ENCODE measurements around the gene C1QL1.
A peak's percentile ranks its signal among the peaks of the same experiment; 100 is the strongest.

C1QL1 gene

DNA sequence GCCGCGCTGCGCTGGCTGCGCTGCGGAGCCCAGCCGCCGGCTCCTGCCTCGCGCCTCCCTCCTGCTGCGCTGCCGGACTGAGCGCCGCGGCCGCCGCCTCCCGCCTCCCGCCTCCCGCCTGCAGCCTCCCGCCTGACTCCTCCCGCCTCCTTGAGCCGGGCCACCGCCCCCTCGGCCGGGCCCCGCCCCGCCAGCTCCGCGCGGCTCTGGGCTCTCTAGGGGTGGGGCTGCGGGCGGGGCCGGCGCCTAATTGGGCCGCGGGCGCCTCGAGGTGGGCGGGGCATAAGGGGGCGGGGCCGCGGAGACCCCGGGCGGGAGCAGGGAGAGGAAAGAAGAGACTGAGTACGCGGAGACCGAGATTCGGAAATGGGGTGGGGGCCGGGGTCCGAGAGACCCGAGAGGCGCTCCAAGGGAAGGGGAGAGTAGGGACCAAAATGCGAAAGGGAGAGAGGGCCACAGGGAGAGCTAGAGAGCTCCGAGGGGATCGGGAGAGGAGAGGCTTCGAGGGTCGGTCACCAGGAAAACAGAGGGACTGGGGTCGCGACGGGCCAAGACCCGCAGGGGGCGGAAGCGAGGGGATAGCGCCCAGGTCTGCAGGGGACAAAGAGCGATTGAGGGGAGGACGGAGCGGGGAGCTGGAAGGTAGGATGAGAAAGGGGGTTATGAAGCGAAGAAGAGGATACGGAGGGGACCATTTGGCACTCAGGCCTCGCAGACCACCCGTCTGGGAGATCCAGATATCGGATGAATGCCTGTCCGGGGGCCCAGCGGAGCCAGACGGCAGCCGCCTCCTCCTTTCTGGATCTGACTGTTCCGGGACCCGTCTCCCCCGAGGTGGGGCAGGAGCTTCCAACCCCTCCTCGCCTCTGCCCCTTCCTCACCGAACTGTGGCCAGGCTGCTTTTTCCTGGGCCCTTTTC is at the start of gene C1QL1:
C1QL1 (minus strand) TSS at position 79 of the 919 bp plus-strand sequence. CDS start 255 bp downstream, outside the sequence.
- peaks cover 5% of the 10 kb centered on the region for H3K4me1 ChIP-seq
- in situ Hi-C loops (cut with MboI; ENCODE audit: low sequenced_read_pairs): no loop called here
- H3K9me3 ChIP-seq: no peaks in the 10 kb centered on the region; the same call in 1 of the 2 replicates
- H3K27me3 ChIP-seq (ENCODE audit: low read depth): peaks cover 6% of the 10 kb centered on the region; the same call in 1 of the 2 replicates
- peak within 1 kb of the TSS; percentile 35 for H3K4me3 ChIP-seq
- H3K36me3 ChIP-seq (replicated peaks): no peaks in the 10 kb centered on the region
- DNase-seq (ENCODE audit: low spot score in 2 of 2): peak; percentile 88 to 97

DNA sequence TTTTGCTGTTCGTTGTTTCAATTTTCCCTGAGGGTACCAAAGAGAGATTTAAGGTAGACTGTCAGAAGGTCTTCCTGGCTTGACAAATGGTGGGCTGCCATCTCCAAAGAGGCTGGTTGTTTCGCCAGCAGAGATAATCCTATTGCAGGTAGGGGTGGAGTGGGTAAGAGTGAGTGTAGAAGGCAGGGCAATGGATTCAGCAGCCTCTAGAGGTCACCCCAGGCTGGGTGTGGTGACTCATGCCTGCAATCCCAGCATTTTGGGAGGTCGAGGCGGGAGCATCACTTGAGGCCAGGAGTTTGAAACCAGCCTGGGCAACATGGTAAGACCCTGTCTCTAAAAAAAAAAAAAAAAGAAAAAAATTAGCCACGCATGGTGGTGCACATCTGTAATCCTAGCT is 48.7 kb upstream of the C1QL1 start:
- in situ Hi-C loops (cut with MboI; ENCODE audit: low sequenced_read_pairs): no loop called here
- Histone ChIP-seq H3K9me3 (no peaks in the 10 kb centered on the region), H3K4me3 (no peak overlapping the region), H3K4me1 (peaks cover 16% of the 10 kb centered on the region), H3K27me3 (ENCODE audit: low read depth) (no peaks in the 10 kb centered on the region), H3K36me3 (replicated peaks) (no peaks in the 10 kb centered on the region)
- DNase-seq (ENCODE audit: low spot score in 2 of 2): peak in 1 of 2 experiments; percentile 34

GRCh38 chr17:45016237-45016636 is 48.1 kb upstream of the C1QL1 start:
- no peak overlapping the region for H3K4me3 ChIP-seq
- no peaks in the 10 kb centered on the region for H3K27me3 ChIP-seq (ENCODE audit: low read depth)
- H3K36me3 ChIP-seq (replicated peaks): no peaks in the 10 kb centered on the region
- peaks cover 12% of the 10 kb centered on the region for H3K4me1 ChIP-seq
- no peak for DNase-seq (ENCODE audit: low spot score in 2 of 2)
- in situ Hi-C loops (cut with MboI; ENCODE audit: low sequenced_read_pairs): no loop called here
- no peaks in the 10 kb centered on the region for H3K9me3 ChIP-seq

GRCh38 chr17:45013021-45013997 is 45.2 kb upstream of the C1QL1 start:
- in situ Hi-C loops (cut with MboI; ENCODE audit: low sequenced_read_pairs): no loop called here
- no peak for DNase-seq (ENCODE audit: low spot score in 2 of 2)
- Histone ChIP-seq H3K27me3 (ENCODE audit: low read depth) (no peaks in the 10 kb centered on the region), H3K9me3 (no peaks in the 10 kb centered on the region), H3K36me3 (replicated peaks) (no peaks in the 10 kb centered on the region), H3K4me3 (no peak overlapping the region), H3K4me1 (peaks cover 1% of the 10 kb centered on the region)

DNA sequence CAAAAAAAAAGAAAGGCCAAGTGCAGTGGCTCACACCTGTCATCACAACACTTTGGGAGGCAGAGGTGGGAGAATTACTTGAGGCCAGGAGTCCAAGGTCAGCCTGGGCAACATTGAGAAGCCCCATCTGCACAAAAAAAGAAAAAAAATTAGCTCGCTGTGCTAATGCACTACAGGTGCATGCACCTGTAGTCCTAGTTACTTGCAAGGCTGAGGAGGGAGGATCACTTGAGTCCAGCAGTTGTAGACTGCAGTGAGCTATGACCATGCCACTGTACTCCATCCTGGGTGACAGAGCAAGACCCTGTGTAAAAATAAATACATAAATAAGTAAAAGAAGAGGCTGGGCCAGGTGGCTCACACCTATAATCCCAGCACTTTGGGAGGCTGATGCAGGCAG is 43.7 kb upstream of the C1QL1 start:
- no peaks in the 10 kb centered on the region for H3K9me3 ChIP-seq
- no peaks in the 10 kb centered on the region for H3K27me3 ChIP-seq (ENCODE audit: low read depth)
- no peaks in the 10 kb centered on the region for H3K4me1 ChIP-seq
- H3K4me3 ChIP-seq: no peak overlapping the region
- in situ Hi-C loops (cut with MboI; ENCODE audit: low sequenced_read_pairs): no loop called here
- DNase-seq (ENCODE audit: low spot score in 2 of 2): no peak
- H3K36me3 ChIP-seq (replicated peaks): no peaks in the 10 kb centered on the region

DNA sequence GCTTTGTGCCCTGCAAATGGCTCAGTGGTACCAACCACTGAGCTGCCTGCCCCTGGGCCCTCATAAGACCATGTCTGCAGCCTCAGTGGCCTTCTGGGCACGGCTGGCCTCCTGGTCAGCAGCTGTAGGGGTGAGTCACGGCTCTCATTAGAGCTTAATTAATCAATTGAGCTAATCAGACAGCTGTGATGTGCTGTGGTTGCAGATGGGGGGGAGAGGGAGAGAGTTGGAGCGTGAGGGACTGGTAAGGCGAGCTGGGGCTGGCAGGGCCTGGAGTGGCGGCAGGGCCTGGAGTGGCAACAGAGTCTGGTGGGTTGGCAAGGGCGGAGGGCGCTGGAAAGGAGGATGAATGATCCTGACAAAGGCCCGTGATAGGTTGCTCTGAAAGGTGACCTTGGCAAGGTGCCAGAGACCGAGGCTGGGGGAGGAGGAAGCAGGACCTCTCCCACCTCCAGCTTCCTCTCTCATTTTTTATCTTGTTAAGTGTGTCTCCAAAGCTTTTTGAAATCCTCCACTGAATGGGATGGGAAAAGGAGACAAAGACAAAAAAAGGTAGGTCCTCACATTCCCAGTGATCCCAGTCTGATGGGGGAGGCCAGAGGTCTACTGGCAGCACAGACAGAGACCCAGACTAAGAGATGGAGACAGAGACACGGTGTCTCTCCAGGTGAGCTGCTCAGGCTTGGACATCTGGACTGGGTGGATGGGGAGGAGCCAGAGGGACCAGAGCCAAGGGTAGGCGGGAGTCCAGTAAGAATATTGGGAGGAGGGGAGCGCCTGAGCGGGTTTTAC is 41.8 kb upstream of the C1QL1 start:
- H3K9me3 ChIP-seq: no peaks in the 10 kb centered on the region
- no peaks in the 10 kb centered on the region for H3K4me1 ChIP-seq
- no peaks in the 10 kb centered on the region for H3K36me3 ChIP-seq (replicated peaks)
- H3K27me3 ChIP-seq (ENCODE audit: low read depth): 0 out of 2 replicates have a peak, but pooled peaks cover 2% of the 10 kb centered on the region
- DNase-seq (ENCODE audit: low spot score in 2 of 2): no peak
- H3K4me3 ChIP-seq: no peak overlapping the region
- in situ Hi-C loops (cut with MboI; ENCODE audit: low sequenced_read_pairs): no loop called here

GRCh38 chr17:45008216-45008615 is 40.1 kb upstream of the C1QL1 start:
- in situ Hi-C loops (cut with MboI; ENCODE audit: low sequenced_read_pairs): no loop called here
- no peaks in the 10 kb centered on the region for H3K4me1 ChIP-seq
- no peaks in the 10 kb centered on the region for H3K36me3 ChIP-seq (replicated peaks)
- H3K4me3 ChIP-seq: no peak overlapping the region
- DNase-seq (ENCODE audit: low spot score in 2 of 2): no peak
- H3K9me3 ChIP-seq: no peaks in the 10 kb centered on the region
- 0 out of 2 replicates have a peak, but pooled peaks cover 3% of the 10 kb centered on the region for H3K27me3 ChIP-seq (ENCODE audit: low read depth)

- in situ Hi-C loops (cut with MboI; ENCODE audit: low sequenced_read_pairs): no loop called here
- Histone ChIP-seq H3K4me1 (no peaks in the 10 kb centered on the region), H3K4me3 (no peak overlapping the region), H3K36me3 (replicated peaks) (no peaks in the 10 kb centered on the region), H3K27me3 (ENCODE audit: low read depth) (0 out of 2 replicates have a peak, but pooled peaks cover 4% of the 10 kb centered on the region), H3K9me3 (no peaks in the 10 kb centered on the region)
- no peak for DNase-seq (ENCODE audit: low spot score in 2 of 2)
These were observed 38.9 kb upstream of the C1QL1 start for GRCh38 chr17:45006927-45007461.

DNA sequence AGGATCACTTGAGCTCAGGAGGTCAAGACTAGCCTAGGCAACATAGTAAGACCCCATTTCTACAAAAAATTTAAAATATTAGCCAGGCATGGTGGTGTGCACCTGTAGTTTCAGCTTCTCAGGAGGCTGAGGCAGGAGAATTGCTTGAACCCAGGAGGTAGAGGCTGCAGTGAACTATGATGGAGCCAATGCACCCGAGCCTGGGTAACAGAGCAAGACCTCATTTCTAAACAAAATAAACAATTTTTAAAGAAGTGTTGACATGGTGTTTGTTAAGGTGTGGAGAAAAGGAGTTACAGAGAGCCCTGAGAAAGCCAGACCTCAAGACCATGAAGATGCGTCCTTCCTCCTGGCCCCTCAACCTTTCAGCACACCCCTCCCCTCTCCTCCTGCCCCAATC is 37.6 kb upstream of the C1QL1 start:
- no peaks in the 10 kb centered on the region for H3K4me1 ChIP-seq

GRCh38 chr17:45004388-45004787 is 36.3 kb upstream of the C1QL1 start:
- in situ Hi-C loops (cut with MboI; ENCODE audit: low sequenced_read_pairs): no loop called here
- Histone ChIP-seq H3K36me3 (replicated peaks) (no peaks in the 10 kb centered on the region), H3K4me1 (no peaks in the 10 kb centered on the region), H3K27me3 (ENCODE audit: low read depth) (0 out of 2 replicates have a peak, but pooled peaks cover 4% of the 10 kb centered on the region), H3K9me3 (0 out of 2 replicates have a peak, but pooled peaks cover 3% of the 10 kb centered on the region), H3K4me3 (no peak overlapping the region)
- no peak for DNase-seq (ENCODE audit: low spot score in 2 of 2)

More for the DNA sequence above, 37.6 kb upstream of the C1QL1 start:
- no peak for DNase-seq (ENCODE audit: low spot score in 2 of 2)
- no peaks in the 10 kb centered on the region for H3K9me3 ChIP-seq
- no peaks in the 10 kb centered on the region for H3K36me3 ChIP-seq (replicated peaks)
- in situ Hi-C loops (cut with MboI; ENCODE audit: low sequenced_read_pairs): no loop called here
- 0 out of 2 replicates have a peak, but pooled peaks cover 4% of the 10 kb centered on the region for H3K27me3 ChIP-seq (ENCODE audit: low read depth)
- no peak overlapping the region for H3K4me3 ChIP-seq

- Histone ChIP-seq H3K36me3 (replicated peaks) (no peaks in the 10 kb centered on the region), H3K27me3 (ENCODE audit: low read depth) (0 out of 2 replicates have a peak, but pooled peaks cover 4% of the 10 kb centered on the region), H3K9me3 (0 out of 2 replicates have a peak, but pooled peaks cover 4% of the 10 kb centered on the region), H3K4me3 (no peak overlapping the region), H3K4me1 (no peaks in the 10 kb centered on the region)
- in situ Hi-C loops (cut with MboI; ENCODE audit: low sequenced_read_pairs): no loop called here
- no peak for DNase-seq (ENCODE audit: low spot score in 2 of 2)
These were observed 35.8 kb upstream of the C1QL1 start for GRCh38 chr17:45003877-45004276.

- H3K27me3 ChIP-seq (ENCODE audit: low read depth): 0 out of 2 replicates have a peak, but pooled peaks cover 5% of the 10 kb centered on the region
- in situ Hi-C loops (cut with MboI; ENCODE audit: low sequenced_read_pairs): no loop called here
These were observed 33.2 kb upstream of the C1QL1 start for GRCh38 chr17:45001310-45001709.

More at GRCh38 chr17:45001310-45001709, 33.2 kb upstream of the C1QL1 start:
- Histone ChIP-seq H3K36me3 (replicated peaks) (no peaks in the 10 kb centered on the region), H3K9me3 (0 out of 2 replicates have a peak, but pooled peaks cover 4% of the 10 kb centered on the region), H3K4me3 (no peak overlapping the region), H3K4me1 (no peaks in the 10 kb centered on the region)
- DNase-seq (ENCODE audit: low spot score in 2 of 2): no peak
